ENCODE measurements around the gene CABLES2.
A peak's percentile ranks its signal among the peaks of the same experiment; 100 is the strongest.

The CABLES2 gene

GRCh38 chr20:62354811-62355341 is 52.2 kb downstream of the CABLES2 start:
- Mint-ChIP-seq H3K27me3 (ENCODE audit: low read depth, poor library complexity) (no peaks in the 10 kb centered on the region), H3K4me1 (peaks cover 43% of the 10 kb centered on the region), H3K36me3 (ENCODE audit: low read depth) (peaks cover 4% of the 10 kb centered on the region), H3K27ac (no peak overlapping the region), H3K9me3 (peaks cover under 1% of the 10 kb centered on the region), H3K4me3 (no peak overlapping the region)
- no peak for DNase-seq
- no peak for TF ChIP-seq CTCF (IDR thresholded peaks at IDR 0.05)

- H3K36me3 Mint-ChIP-seq (ENCODE audit: low read depth), result peaks cover 11% of the 10 kb centered on the region
- H3K4me1 Mint-ChIP-seq, result peaks cover 43% of the 10 kb centered on the region
- no peak for TF ChIP-seq CTCF (IDR thresholded peaks at IDR 0.05)
- DNase-seq, result no peak
- no peak overlapping the region for H3K27ac Mint-ChIP-seq
- H3K4me3 Mint-ChIP-seq, result peak overlapping the region; percentile 36
- H3K9me3 Mint-ChIP-seq, result peaks cover 7% of the 10 kb centered on the region
- no peaks in the 10 kb centered on the region for H3K27me3 Mint-ChIP-seq (ENCODE audit: low read depth, poor library complexity)
Measured at GRCh38 chr20:62354031-62354808, 52.9 kb downstream of the CABLES2 start.

GRCh38 chr20:62353289-62354030 is 53.6 kb downstream of the CABLES2 start:
- H3K4me3 Mint-ChIP-seq, result no peak overlapping the region
- H3K27me3 Mint-ChIP-seq (ENCODE audit: low read depth, poor library complexity), result no peaks in the 10 kb centered on the region
- DNase-seq, result no peak
- no peak for TF ChIP-seq CTCF (IDR thresholded peaks at IDR 0.05)
- peaks cover 14% of the 10 kb centered on the region for H3K9me3 Mint-ChIP-seq
- peaks cover 37% of the 10 kb centered on the region for H3K4me1 Mint-ChIP-seq
- H3K27ac Mint-ChIP-seq, result no peak overlapping the region
- peaks cover 19% of the 10 kb centered on the region for H3K36me3 Mint-ChIP-seq (ENCODE audit: low read depth)

- Mint-ChIP-seq H3K27me3 (ENCODE audit: low read depth, poor library complexity) (no peaks in the 10 kb centered on the region), H3K4me3 (no peak overlapping the region), H3K9me3 (peaks cover 22% of the 10 kb centered on the region), H3K4me1 (peaks cover 31% of the 10 kb centered on the region), H3K27ac (no peak overlapping the region), H3K36me3 (ENCODE audit: low read depth) (peaks cover 27% of the 10 kb centered on the region)
- no peak for DNase-seq
- TF ChIP-seq CTCF (IDR thresholded peaks at IDR 0.05), result no peak
Measured at GRCh38 chr20:62352402-62353288, 54.4 kb downstream of the CABLES2 start.

GRCh38 chr20:62351469-62352401 is 55.4 kb downstream of the CABLES2 start:
- TF ChIP-seq CTCF (IDR thresholded peaks at IDR 0.05), result no peak
- Mint-ChIP-seq H3K27ac (no peak overlapping the region), H3K36me3 (ENCODE audit: low read depth) (peaks cover 29% of the 10 kb centered on the region), H3K9me3 (peaks cover 22% of the 10 kb centered on the region), H3K27me3 (ENCODE audit: low read depth, poor library complexity) (no peaks in the 10 kb centered on the region), H3K4me3 (no peak overlapping the region), H3K4me1 (peaks cover 25% of the 10 kb centered on the region)
- DNase-seq, result no peak

Data from nephron progenitor cell (in vitro differentiated cells).